Body of pancreas (tissue), 4 donors: ENCODE data around the gene ELP4. TPM values are rescaled to one million over a fixed set of nuclear protein-coding genes. Genes with fewer than 3 reads are reported as not detected.

Source experiments
- ATAC-seq: fragments of 150-250 bp; one replicate; pipeline ENCODE4 v1.9.1; 2016
- DNase-seq, 4 donors: peaks; one replicate each; pipeline ENCODE4 v3.0.0-alpha.2; 2019
- H3K27ac ChIP-seq, 4 donors: fragments of 200-600 bp; sonication (generic); 1 replicate in 3 of 4; 2 replicates in 1 of 4; pipeline versions ENCODE4 v1.5.1 to v1.6.1; 2016 to 2019; ENCODE audit warnings: mild to moderate bottlenecking in 1 of 4, mixed read lengths in 1 of 4, moderate library complexity in 1 of 4
- H3K27me3 ChIP-seq, 2 donors: fragments of 200-600 bp; sonication (generic); one replicate each; pipeline ENCODE4 v1.6.0; 2016; ENCODE audit warnings: mild to moderate bottlenecking in 1 of 2
- H3K36me3 ChIP-seq, 2 donors: fragments of 200-600 bp; sonication (generic); replicated peaks in 1 of 2; 2 replicates each; pipeline ENCODE4 v1.5.1; 2016; ENCODE audit warnings: low read depth in 2 of 2; ENCODE audit not compliant: insufficient read depth in 1 of 2
- H3K4me1 ChIP-seq: fragments of 200-600 bp; sonication (generic); one replicate; pipeline ENCODE4 v1.6.0; 2016
- H3K4me3 ChIP-seq, 2 donors: fragments of 200-600 bp; sonication (generic); 1 replicate in 1 of 2; 2 replicates in 1 of 2; pipeline ENCODE4 v1.5.1; 2016 to 2019
- H3K9me3 ChIP-seq, 3 donors: fragments of 200-600 bp; sonication (generic); 1 replicate in 2 of 3; 2 replicates in 1 of 3; pipeline ENCODE4 v1.5.1; 2016
- POLR2A ChIP-seq, 3 donors: fragments of 450-650 bp; IDR thresholded peaks; one replicate each; pipeline ENCODE4 v1.6.1; 2016; ENCODE audit warnings: antibody characterized with exemption in 3 of 3, mild to moderate bottlenecking in 2 of 3
- WGBS, 2 donors: methylation state at CpG; one replicate each; pipeline ENCODE4 v1.1.5; 2017; 5-methylcytosine and 5-hydroxymethylcytosine counted together
- intact Hi-C: fragments of 100-400 bp; cut with DNase I; formaldehyde crosslinking; loops from one replicate; pipeline ENCODE4 v1.15.1; 2023
- total RNA-seq, 2 donors: library from RNA; depleted of rRNA; stranded (reverse); fragments of >200 nt; gene quantifications; one replicate each; pipeline ENCODE4 v1.1.0, GENCODE V29; 2016
- TF ChIP-seq, protein P1 (sequence below), 7 experiments: fragments of 450-650 bp in 4 of 7; fragments of 200-600 bp in 3 of 7; sonication (generic) in 3 of 7; IDR thresholded peaks; one replicate each; pipeline ENCODE4 v1.5.1; 2016 to 2019; ENCODE audit warnings: antibody characterized with exemption in 7 of 7

Gene ELP4
- total RNA-seq, 2 donors from 2014 or later, result 20.2 to 33.3 TPM

DNA sequence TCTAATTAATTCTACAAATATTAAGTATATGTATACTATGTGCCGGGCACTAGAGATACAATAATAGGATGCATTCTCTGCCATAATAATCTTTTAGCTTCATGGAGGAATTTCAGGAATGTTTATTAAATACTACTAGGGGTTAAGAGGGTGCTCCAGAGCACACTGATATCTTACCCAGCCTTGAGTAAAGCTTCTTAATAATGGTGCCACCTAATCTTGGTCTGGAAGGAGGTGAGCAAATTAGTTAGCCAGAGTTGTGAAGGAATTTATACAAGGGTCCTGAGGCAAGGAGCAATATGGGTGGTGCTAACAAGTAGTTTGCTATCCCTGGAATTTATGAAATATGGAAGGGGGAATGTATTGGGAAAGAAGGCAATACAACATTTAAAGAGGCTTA is 21.7 kb downstream of the ELP4 start:
- H3K27ac ChIP-seq, result no peak overlapping the region
- no peak for DNase-seq
- H3K27me3 ChIP-seq, result no peaks in the 10 kb centered on the region
- H3K36me3 ChIP-seq, result no peaks in the 10 kb centered on the region
- H3K4me3 ChIP-seq, result no peak overlapping the region
- intact Hi-C loops, result no loop called here
- no peak for ATAC-seq
- H3K4me1 ChIP-seq, result peaks cover 9% of the 10 kb centered on the region
- 92 to 100% methylated on average over 1 of the region's 1 CpG for WGBS, 2 donors
- no peaks in the 10 kb centered on the region for H3K9me3 ChIP-seq
- TF ChIP-seq, protein P1, sequence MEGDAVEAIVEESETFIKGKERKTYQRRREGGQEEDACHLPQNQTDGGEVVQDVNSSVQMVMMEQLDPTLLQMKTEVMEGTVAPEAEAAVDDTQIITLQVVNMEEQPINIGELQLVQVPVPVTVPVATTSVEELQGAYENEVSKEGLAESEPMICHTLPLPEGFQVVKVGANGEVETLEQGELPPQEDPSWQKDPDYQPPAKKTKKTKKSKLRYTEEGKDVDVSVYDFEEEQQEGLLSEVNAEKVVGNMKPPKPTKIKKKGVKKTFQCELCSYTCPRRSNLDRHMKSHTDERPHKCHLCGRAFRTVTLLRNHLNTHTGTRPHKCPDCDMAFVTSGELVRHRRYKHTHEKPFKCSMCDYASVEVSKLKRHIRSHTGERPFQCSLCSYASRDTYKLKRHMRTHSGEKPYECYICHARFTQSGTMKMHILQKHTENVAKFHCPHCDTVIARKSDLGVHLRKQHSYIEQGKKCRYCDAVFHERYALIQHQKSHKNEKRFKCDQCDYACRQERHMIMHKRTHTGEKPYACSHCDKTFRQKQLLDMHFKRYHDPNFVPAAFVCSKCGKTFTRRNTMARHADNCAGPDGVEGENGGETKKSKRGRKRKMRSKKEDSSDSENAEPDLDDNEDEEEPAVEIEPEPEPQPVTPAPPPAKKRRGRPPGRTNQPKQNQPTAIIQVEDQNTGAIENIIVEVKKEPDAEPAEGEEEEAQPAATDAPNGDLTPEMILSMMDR (IDR thresholded peaks at IDR 0.05), result no peak
- no peak for TF ChIP-seq POLR2A (IDR thresholded peaks at IDR 0.05)

DNA sequence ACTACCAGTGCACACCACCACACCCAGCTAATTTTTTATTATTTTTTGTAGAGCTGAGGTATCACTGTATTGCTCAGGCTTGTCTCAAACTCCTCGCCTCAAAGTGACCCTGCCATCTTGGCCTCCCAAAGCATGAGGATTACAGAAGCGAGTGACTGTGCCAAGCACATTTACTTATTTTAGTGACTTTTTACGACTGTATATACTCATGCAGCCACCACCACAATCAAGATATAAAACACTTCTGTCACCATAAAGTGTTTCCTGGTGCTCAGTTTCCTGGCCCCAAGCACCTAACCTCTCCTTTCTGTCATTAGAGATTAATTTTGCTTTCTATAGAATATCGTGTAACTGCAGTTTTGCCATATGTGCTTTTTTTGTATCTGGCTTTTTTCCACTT is 25.9 kb downstream of the ELP4 start:
- intact Hi-C loops, result no loop called here
- DNase-seq, result no peak
- no peak for ATAC-seq
- H3K4me3 ChIP-seq, result no peak overlapping the region
- no peaks in the 10 kb centered on the region for H3K36me3 ChIP-seq
- no peaks in the 10 kb centered on the region for H3K27me3 ChIP-seq
- WGBS, 2 donors, result 92 to 95% methylated on average over 4 of the region's 4 CpGs
- H3K9me3 ChIP-seq, result no peaks in the 10 kb centered on the region
- H3K4me1 ChIP-seq, result peaks cover 4% of the 10 kb centered on the region
- no peak overlapping the region for H3K27ac ChIP-seq
- TF ChIP-seq POLR2A (IDR thresholded peaks at IDR 0.05), result no peak
- TF ChIP-seq, protein P1 (IDR thresholded peaks at IDR 0.05), result no peak

DNA sequence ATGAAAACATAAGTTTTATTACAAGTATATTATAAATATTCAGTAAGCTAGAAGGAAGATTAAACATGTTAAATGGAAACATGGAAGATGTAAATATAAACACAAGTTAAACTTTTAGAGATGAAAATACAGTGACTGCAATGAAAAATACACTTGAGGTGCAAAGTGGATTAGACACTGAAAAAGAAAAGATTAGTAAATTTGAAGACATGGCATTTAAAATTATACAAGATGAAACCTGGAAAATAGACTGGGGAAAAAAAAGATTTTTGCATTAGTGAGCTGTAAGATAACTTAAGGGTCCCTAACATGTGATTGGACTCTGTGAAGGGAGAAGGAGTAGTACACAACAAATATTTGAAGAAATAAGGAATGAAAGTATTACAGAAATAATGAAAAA is 33.3 kb downstream of the ELP4 start:
- DNase-seq (no peak), ATAC-seq (no peak)
- Histone ChIP-seq H3K4me1 (no peaks in the 10 kb centered on the region), H3K36me3 (peaks cover 0 to 2% of the 10 kb centered on the region in 2 donors), H3K27me3 (no peaks in the 10 kb centered on the region), H3K9me3 (no peaks in the 10 kb centered on the region), H3K27ac (no peak overlapping the region), H3K4me3 (no peak overlapping the region)
- TF ChIP-seq POLR2A (IDR thresholded peaks at IDR 0.05), result no peak
- TF ChIP-seq, protein P1 (IDR thresholded peaks at IDR 0.05), result no peak
- intact Hi-C loops, result no loop called here

DNA sequence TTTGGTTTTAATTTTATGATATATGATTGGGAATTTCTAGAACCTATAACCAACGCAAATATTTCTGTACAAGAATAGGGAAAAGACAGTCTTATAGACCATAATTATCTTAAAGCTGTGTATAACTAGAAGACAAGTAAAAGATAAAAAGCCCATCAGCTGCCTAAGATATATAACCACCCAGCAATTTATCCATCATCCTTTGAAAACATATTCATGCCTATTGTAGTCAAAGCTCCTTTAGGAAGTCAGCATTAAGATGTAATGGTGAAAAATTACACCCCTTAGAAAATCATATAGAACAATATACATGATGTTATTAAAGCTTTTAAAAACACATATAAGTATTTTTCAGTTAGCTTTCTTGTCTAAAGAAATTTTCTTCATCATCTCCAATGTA is 46.4 kb downstream of the ELP4 start:
- H3K36me3 ChIP-seq, result no peaks in the 10 kb centered on the region
- no peak overlapping the region for H3K27ac ChIP-seq
- DNase-seq (no peak), ATAC-seq (no peak)
- no peak for TF ChIP-seq POLR2A (IDR thresholded peaks at IDR 0.05)
- TF ChIP-seq, protein P1 (IDR thresholded peaks at IDR 0.05), result no peak
- H3K9me3 ChIP-seq, result no peaks in the 10 kb centered on the region
- H3K27me3 ChIP-seq, result no peaks in the 10 kb centered on the region
- peaks cover 7% of the 10 kb centered on the region for H3K4me1 ChIP-seq
- H3K4me3 ChIP-seq, result no peak overlapping the region
- intact Hi-C loops, result no loop called here
- 88 to 94% methylated on average over 1 of the region's 1 CpG for WGBS, 2 donors

DNA sequence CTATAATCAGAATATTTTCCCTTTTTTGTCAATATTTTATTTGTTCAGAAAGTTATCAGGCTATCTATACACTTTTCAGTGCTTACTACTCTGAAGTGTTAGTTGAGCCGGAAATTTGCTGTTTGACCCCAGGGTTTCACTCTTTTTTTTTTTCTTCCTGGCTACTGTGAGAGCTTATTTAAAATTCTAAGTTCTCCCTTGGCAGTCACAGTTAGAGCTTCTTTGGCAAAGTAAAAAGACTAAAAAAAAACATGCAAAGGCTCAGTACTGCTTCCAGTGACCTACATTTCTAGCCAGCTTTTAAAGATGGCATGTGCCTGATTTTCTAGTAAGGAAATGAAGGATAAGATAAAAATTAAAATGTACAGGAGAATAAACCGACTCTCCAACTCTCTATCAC is 48.4 kb downstream of the ELP4 start:
- no peak for DNase-seq
- ATAC-seq, result no peak
- no peaks in the 10 kb centered on the region for H3K27me3 ChIP-seq
- H3K4me1 ChIP-seq, result peaks cover 7% of the 10 kb centered on the region
- intact Hi-C loops, result no loop called here
- no peaks in the 10 kb centered on the region for H3K36me3 ChIP-seq
- no peaks in the 10 kb centered on the region for H3K9me3 ChIP-seq
- 37 to 57% methylated on average over 2 of the region's 2 CpGs for WGBS, 2 donors
- H3K4me3 ChIP-seq, result no peak overlapping the region
- TF ChIP-seq, protein P1 (IDR thresholded peaks at IDR 0.05), result no peak
- TF ChIP-seq POLR2A (IDR thresholded peaks at IDR 0.05), result no peak
- H3K27ac ChIP-seq, result no peak overlapping the region
